Activated effector memory CD4-positive, alpha-beta T cell treated with Interleukin-2 at 50 U/mL for 16 hours (primary cell): ENCODE results near the gene LRRC8C.
A peak's percentile ranks its signal among the peaks of the same experiment; 100 is the strongest.

Experiments
- DNase-seq: peaks from one replicate; pipeline ENCODE4 v3.0.0-alpha.2; 2020

The LRRC8C gene

DNA sequence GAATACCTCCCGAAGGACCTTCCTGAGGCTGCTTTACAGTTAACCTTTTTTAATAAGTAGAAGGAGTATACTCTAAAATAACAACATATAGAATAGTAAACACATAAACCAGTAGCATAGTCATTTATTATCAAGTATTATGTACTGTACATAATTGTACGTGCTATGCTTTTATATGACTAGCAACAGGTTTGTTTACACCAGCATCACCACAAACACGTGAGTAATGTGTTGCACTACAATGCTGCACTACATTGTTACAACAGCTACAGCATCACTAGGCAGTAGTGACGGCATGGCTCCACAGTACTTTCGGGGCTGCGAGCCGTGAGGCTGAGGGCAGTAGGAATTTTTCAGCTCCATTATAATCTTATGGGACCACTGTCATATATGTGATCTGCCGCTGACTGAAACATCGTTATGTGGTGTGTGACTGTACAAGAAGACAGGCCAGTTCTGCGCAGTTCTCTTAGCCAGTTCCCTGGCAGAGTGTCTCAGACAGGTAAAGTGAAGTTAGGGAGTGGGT lies 105.1 kb downstream of the LRRC8C start:
- DNase-seq = no peak

DNA sequence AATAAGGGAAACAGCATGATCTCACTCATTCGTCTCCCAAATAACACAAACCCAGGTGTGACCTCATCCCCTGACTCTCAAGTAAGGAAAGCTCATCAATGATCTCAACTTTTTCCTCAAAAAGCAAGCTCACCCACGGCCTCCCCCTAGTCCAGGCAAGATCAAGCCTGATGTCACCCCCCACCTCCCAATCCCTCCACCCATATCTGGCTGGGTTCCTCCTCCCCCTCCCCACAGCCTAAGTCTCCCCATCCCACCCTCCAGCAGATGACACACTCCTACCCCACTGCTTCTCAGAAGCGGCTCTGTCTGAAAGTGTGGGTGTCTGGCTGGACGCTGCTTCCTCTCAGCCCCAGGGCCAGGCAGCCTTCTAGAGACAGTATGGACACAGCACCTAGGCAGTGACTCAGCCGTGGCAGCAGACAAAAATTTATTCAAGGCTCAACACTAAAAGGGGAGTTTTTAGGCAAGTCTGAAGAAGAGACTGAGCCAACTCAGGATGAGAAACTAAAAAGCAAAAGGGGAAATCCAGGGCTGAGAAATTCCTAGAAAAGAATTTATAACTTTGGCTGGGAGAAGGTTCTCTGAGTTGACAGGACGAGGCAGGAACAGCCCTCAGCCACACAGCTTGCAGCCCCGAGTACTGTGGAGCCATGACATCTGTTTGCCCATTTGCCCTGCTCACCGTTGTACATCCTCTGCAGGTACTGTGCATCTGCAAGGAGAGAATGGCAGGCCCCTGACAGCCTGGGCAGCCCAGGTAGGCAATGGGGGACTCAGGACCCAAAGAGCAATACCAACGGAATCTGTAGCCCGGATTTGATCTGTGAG lies 106.3 kb downstream of the LRRC8C start:
- no peak for DNase-seq

DNA sequence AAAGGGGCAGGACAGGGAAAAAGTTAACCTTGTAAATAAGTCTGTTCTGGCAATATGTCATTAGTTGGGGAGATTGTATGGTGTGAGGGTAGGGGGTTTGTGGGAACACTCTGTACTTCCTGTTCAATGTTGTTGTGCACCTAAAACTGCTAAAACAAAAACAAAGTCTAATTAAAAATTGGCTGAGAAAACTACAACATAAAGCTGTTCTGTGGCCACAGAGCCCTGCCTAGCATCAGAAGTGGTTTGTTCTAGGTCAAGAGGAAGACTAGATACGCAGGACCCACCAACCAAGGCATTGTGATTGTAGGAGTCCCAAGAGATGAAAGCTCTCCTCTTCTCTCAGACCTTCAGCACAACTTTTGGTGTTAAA lies 106.9 kb downstream of the LRRC8C start:
- DNase-seq = no peak

DNA sequence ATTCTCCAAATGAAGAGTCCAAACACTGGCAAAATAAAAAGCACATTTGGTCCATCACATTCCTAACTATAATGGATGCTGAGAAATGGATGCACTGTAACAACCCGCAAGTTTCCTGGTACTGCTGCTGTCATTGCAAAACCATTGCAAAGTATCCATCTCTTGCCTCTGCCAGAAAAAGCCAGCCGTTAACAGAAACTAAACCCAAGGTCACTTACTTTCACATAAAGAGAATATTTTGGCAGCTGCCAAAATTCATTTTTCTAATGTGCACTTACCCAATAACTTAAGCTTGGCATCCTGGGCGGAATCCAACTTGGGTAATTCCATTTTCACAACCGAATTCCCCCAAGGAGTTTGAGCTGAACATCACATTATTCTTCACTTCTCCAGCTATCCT lies 110.9 kb downstream of the LRRC8C start:
- DNase-seq = no peak

DNA sequence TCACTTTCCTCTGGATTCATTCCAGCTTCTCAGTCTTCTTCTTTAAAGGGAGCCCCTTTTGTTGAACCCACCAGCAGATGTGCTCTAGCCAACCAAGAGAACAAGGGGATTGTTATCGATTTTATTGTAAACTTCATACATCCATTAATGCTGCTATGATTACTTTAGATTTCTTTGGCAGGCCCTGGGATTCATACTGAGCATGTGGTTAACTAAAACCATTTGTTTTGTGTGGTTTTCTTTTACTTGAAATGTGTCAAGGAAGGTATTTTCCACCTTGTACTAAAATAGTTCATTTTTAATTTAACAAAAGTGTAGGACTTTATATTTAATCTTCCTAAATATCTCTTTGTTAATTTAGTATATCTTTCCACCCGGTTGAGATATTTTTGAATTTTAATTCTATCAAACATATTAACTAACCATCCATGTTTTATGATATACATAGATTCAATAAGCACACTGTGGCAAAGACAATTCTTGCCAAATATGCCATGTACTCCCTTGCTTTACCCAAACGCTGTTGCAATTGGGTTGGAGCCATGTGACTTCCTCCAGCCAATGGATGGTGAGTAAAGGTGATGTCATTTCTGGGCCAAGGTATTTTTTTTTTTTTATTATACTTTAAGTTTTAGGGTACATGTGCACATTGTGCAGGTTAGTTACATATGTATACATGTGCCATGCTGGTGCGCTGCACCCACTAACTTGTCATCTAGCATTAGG lies 113.7 kb downstream of the LRRC8C start:
- DNase-seq = no peak

DNA sequence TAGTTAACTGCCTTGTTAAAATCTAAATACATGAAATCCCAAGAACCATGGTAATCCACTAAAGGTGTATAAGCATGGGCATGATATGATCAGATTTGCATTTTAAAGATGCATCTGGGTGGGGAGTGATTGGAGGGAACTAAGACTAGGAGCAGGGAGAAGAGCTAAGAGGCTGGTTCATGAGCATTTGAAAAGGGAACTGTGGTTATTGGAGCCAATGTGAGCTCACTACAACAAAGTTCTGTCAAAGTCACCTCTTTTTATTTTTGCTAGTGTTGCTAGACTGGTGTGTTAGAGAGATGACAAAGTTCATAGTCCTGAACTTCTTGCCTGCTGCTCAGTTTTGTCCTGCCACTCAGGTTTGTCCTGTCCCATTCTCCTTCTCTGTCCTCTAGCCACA lies 120.8 kb downstream of the LRRC8C start:
- DNase-seq = no peak

DNA sequence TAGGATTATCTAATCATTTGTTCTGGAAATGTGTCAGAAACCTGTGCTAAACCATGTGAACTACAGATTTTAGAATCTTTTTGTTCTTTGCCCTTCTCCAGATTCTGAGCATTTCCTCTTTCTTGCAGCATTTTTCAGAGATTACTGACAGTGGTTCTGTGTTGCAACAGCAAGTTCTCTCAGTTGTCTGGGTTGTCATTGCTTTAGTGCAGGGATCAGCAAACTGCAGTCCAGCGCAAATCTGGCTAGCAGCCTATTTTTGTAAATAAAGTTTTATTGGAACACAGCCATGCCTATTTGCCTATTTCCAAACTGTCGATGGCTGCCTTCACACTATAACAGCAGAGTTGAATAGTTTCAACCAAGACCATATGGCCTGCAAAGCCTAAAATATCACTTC lies 121.6 kb downstream of the LRRC8C start:
- DNase-seq = no peak

DNA sequence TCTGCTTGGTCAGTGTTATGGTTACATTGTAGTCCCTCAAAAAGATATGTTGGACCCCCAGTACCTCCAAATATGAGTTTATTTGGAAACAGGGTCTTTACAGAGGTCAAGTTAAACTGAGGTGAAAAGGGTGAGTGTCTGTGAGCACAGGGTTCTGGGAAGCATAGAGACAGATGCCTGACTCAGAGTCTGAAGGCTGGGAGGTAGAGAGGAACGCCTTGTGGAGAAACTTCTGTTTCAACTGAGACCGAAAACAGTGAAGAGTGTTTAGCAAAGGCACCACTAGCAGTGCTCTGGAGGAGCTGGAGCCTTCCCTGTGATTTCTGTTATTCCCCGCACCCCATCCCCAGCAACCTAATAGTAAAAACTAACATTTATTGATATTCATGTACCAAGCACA lies 122.7 kb downstream of the LRRC8C start:
- DNase-seq = no peak

DNA sequence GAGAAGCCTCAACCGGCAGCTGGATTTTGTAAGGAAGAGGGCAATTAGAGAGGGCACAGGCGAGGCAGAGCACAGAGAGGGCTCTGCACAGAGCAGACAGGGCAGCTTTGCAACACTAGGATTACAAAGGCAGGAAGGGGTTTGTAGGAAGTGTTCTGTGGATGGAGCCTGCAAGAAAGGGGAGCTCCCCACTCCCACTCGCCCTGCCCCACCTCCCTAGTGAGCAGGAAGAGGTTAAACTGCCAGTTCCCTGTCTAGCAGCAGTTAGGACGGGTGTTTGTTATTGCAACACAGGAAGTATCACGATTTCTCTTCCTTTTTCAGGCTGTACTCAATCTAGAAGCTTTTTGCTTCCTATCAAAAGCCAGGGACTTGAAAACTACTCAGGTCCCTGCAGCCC lies 124.6 kb downstream of the LRRC8C start:
- DNase-seq = no peak

DNA sequence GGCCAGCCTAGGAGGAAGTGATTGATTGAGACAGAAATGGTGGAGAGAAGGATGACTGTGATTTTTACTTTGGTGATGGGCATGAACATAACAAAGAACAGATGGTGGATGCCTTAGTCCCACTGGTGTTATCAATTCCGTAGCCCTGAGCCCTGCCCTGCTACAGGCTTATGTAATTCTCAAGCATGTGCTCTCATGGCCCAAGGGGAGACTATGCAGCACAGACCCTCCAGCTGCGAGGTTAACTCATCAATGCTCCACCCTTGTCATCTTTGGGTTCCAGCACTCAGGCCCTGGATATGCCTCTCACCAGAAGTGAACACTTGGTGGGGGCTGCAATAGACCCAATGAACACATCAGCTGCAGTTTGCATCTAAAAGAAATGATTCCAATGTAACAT lies 125.2 kb downstream of the LRRC8C start:
- DNase-seq = no peak

DNA sequence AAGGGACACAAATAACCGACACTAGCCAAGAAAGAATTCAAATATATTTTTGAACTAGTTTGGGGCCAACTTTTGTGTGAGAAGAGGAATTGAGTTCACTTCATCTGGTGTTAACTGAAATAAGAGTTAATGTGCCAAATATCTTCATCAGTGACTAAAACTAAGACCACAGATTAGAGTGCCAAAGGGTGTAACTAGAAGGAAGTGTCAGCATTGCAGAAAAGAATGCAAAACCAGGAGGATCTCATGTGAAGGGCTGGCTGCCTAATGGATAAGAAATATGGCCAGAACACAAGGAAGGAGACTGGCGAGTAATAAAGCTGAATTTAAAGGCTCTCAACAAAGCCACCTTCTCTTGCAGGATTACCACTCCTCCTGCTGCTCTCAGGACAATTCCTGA lies 126.1 kb downstream of the LRRC8C start:
- no peak for DNase-seq

DNA sequence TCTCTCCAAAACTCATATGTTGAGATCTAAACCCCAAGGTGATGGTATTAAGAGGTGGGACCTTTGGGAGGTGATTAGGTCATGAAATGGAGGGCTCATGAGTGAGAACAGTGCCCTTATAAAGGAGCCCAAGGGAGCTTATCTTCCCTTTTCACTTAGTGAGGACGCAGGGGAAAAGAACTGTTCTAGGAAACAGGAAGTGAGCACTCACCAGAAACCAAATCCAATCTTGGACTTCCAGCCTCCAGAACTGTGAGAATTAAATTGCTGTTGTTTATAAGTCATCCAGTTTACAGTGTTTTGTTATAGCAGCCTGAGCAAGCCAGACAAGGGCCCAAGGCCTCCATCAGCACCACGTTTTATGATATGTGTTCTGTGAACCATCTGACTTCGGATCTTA lies 127.6 kb downstream of the LRRC8C start:
- no peak for DNase-seq

DNA sequence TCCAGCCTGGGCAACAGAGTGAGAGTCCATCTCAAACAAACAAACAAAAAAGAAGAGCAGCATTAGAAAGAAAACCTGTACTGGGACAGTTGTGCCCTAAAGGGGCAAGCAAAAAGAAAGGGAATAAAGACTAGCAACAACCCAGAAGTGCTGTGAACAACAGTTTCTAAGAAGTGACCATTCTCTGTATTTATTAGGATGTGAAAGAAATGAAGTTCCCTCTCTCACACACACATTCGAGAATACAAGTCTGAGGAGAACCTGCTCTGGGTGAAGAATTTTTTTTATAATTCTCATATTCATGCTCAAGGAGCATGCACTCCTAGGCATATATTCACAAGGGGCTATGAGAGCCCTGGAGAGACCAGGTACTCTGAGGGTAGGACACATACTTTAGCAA lies 128.4 kb downstream of the LRRC8C start:
- DNase-seq = no peak

DNA sequence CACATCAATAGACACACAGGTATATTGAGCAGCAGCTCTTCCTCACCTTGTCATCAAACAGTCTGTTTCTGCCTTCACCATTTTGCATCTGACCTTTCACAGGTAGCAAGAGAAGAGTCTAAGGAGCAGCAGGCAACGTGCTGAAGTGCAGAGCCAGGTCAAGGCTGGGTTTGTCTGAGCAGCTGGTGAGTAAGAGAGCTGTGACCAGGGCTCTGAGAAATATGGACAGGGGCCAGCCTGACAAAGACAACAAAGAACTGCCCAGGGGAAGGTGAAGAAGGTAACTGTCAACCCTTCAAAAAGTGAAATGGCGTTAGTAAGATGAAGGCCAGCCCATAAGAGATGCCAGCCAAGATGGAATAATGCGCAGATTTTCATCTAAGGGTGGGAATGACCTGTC lies 129.0 kb downstream of the LRRC8C start:
- no peak for DNase-seq

DNA sequence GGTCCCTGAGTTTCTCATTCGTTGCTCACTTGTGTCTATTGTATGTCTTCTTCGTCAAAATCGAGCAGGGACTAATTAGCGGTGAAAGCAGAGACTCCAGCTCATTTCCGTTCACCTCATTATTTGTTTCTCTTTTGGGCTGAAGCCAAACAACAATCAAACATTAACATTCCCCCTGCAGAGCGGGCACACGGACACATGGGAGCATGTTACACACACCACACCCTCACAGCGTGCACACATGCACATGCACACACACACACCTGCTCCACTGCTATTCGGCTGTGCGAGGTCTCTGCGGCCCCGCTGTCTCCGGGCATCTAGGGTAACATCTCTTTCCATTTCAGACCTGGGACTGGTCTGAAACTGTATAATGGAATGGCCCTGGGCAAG lies 129.5 kb downstream of the LRRC8C start:
- no peak for DNase-seq

DNA sequence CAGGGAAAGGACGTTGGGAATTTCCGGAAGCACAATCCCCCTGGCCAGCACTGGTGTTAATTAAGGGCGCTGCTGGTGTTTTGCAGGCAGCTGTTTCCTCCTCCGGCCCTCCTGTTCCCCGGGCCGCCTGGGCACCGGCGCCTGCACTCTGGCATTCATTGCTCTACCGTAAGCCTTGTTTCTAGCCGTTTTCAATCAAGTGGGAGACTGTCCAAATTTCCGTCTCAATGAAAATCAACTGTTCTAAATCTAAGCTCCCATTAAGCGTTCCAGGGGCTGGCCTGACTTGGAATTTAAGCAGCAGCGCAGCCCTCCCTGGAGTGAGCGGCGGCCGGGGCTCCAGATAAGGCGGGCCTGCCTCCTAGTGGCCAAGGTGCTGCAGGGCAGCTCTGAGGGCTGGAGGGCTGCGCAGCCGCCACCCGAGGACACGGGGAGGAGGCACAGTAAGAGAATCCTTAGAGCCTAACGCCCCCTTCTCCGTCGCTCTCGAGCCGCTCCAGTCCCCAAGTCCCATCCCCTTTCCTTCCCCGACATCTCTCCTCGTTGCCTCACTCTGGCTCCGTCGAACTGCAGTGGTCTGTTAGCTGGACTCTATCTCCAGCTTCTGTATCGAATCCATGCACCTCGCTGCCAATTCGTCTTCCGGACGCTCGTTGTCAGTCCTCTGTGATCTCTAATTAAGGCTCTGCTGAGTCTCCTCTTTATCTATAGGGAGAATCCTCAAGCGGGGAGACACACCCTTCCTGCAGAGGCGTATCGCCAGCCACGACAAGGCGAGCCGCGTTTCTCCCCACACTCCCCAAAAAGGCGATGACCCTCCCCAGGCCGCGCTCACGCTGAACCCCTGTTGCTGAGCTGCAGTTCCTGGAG lies 130.1 kb downstream of the LRRC8C start:
- DNase-seq = peak; percentile 83

DNA sequence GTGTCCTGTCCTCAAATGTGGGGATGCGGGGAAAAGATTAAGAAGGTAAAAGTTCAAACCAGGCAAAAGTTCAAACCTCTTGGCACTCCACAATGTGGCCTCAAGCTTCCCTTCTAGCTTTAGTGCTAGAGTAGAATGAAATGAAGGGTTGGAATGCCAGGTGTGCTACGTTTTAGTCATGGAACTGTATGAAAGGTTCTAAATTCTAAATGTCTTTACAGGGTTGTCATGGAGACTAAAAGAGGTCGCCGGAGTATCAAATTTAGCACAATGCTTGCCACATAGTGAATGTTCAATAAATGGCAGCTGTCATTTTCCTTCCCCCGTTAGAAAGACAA lies 130.7 kb downstream of the LRRC8C start:
- DNase-seq = no peak

DNA sequence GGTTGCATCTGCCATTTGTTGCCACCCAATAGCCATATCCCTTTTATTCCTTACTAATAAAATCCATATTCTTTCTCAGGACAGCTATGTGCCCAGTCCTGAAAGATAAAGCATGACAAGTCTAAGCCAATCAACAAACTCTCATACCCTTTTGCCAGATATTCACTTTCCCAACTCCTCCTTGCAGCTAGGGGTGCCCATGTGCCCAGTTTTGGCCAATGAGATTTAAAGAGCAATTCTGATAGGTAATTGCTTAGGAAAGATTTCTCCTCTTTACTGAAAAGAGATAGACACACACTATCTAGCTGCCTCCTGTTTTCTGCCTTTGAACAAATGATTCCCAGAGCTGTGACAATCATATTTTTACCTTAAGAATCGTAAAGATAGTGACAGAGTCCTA lies 132.9 kb downstream of the LRRC8C start:
- DNase-seq = no peak

DNA sequence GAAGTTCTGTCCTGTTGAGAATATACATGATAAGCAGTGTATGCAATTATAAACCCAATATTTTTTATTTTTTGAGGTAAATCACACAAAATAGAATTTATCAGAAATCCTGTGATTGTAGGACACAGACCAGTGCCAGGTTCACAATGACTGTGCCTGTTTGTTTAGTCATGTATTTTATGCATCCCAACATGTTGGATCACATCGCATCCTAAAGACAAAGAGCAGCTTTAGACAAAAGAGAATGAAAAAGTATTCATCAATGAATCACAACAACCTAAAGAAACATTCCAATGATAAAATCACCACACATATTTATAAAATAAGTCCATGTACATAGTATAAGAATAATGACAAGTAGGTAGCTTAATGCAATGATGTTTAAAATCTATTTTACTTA lies 134.7 kb downstream of the LRRC8C start:
- DNase-seq = no peak
